NB4 (cell line): Measurements from ENCODE around the gene GABBR1.

Experiments used
- DNase-seq: peaks from one replicate; pipeline ENCODE4 v3.0.0; 2010; ENCODE audit warnings: low read depth
- H3K4me3 ChIP-seq: one replicate; pipeline ENCODE4 v1.5.1; 2011; ENCODE audit warnings: mild to moderate bottlenecking, low read depth, low read length, moderate library complexity
- MYC ChIP-seq: IDR thresholded peaks from 2 replicates; pipeline ENCODE4 v1.6.1; 2011; ENCODE audit warnings: low read depth, low read length
- POLR2A ChIP-seq: IDR thresholded peaks from 2 replicates; pipeline ENCODE4 v1.6.1; 2011; ENCODE audit warnings: mild to moderate bottlenecking; ENCODE audit not compliant: insufficient read length; ENCODE audit errors: extremely low read depth
- TF ChIP-seq, protein P1 (sequence below): IDR thresholded peaks from one replicate; pipeline ENCODE4 v1.5.1; 2012; ENCODE audit warnings: low read depth, low read length
- TF ChIP-seq, protein P2 (sequence below): IDR thresholded peaks from 2 replicates; pipeline ENCODE4 v1.6.1; 2011; ENCODE audit warnings: low read depth, low read length

The GABBR1 gene

GRCh38 chr6:29593199-29593855 lies 39.7 kb downstream of the GABBR1 start:
- no peak for DNase-seq
- no peak overlapping the region for H3K4me3 ChIP-seq

DNA sequence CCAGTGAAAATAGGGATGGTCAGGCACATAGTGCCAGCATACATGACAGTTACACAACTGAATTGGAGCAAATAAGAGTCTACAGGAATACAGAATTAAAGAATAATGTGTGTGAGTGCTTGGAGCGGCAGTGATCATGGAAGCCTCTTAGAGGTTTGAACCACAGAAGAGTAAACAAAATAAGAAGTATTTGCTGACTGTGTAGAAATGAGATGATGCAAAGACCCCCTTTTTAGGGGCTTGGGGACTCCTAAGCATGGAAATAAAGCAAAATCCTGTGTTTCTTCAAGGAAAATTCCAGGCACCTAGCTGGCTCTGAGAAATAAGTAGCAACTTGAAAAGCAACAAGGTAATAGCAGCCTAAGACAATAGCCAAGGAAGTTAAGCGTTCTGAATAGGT lies 41.3 kb downstream of the GABBR1 start:
- TF ChIP-seq POLR2A (no peak), MYC (no peak)
- TF ChIP-seq, protein P1, sequence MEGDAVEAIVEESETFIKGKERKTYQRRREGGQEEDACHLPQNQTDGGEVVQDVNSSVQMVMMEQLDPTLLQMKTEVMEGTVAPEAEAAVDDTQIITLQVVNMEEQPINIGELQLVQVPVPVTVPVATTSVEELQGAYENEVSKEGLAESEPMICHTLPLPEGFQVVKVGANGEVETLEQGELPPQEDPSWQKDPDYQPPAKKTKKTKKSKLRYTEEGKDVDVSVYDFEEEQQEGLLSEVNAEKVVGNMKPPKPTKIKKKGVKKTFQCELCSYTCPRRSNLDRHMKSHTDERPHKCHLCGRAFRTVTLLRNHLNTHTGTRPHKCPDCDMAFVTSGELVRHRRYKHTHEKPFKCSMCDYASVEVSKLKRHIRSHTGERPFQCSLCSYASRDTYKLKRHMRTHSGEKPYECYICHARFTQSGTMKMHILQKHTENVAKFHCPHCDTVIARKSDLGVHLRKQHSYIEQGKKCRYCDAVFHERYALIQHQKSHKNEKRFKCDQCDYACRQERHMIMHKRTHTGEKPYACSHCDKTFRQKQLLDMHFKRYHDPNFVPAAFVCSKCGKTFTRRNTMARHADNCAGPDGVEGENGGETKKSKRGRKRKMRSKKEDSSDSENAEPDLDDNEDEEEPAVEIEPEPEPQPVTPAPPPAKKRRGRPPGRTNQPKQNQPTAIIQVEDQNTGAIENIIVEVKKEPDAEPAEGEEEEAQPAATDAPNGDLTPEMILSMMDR: no peak
- TF ChIP-seq, protein P2, sequence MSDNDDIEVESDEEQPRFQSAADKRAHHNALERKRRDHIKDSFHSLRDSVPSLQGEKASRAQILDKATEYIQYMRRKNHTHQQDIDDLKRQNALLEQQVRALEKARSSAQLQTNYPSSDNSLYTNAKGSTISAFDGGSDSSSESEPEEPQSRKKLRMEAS: no peak
- no peak for DNase-seq
- H3K4me3 ChIP-seq: no peak overlapping the region

More at GRCh38 chr6:29593199-29593855, 39.7 kb downstream of the GABBR1 start:
- TF ChIP-seq, protein P2: no peak
- no peak for TF ChIP-seq MYC
- TF ChIP-seq, protein P1: no peak
- no peak for TF ChIP-seq POLR2A

DNA sequence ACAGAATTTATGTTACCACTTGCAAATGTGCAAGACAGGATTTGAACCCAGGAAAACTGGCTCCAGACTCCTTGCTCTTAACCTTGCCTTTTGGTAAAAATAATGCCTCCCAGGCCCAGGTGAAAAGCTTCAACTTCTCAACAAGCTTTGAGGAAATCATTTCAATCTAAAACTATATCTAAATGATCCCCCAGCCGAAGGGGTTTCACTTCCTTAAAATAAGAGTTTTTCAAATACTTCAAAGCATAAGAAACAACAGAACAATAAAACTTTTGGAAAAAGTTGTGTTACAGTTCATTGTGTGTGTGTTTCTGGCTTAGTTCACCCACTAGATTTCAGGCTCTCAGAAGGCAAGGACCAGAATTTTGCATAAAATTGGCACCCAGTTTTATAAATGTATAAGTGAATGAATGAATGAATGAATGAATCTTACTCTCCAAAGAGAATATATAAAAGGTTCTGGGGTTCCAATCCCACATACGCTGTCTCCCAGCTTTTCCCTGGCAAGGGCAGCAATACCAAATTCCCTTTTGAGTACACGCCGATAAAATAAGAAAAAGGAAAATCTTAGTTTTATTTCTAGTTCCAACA lies 42.7 kb downstream of the GABBR1 start:
- TF ChIP-seq, protein P2: no peak
- TF ChIP-seq, protein P1: no peak
- no peak for TF ChIP-seq POLR2A
- no peak for TF ChIP-seq MYC
- no peak for DNase-seq
- H3K4me3 ChIP-seq: no peak overlapping the region

- TF ChIP-seq MYC (no peak), POLR2A (no peak)
- TF ChIP-seq, protein P1: peak; percentile 94
- TF ChIP-seq, protein P2: peak; percentile 92
- no peak overlapping the region for H3K4me3 ChIP-seq
- peak; percentile 62 for DNase-seq
Observed at GRCh38 chr6:29589423-29590048, 43.4 kb downstream of the GABBR1 start.

- TF ChIP-seq MYC: no peak
- TF ChIP-seq, protein P1: no peak
- TF ChIP-seq, protein P2: no peak
- TF ChIP-seq POLR2A: no peak
- DNase-seq: no peak
- no peak within 1 kb of the TSS for H3K4me3 ChIP-seq
Observed at GRCh38 chr6:29584821-29585220, 48.2 kb downstream of the GABBR1 start, which contains the start of gene OR2H2. TSS of gene OR2H2 (plus strand) at chr6:29585121. CDS start at chr6:29587945, 2,824 bp downstream.
